DOHH2 (cell line): ENCODE data around the gene C20orf202.

ENCODE experiments used
- H3F3A ChIP-seq: fragments of 200-600 bp; sonication (generic), shearing (Covaris generic); 2 replicates; pipeline ENCODE4 v1.6.0; 2016; ENCODE audit warnings: antibody characterized with exemption, mild to moderate bottlenecking; ENCODE audit not compliant: control insufficient read depth, insufficient read depth
- H3K27ac ChIP-seq: fragments of 200-600 bp; sonication (generic); 2 replicates; pipeline ENCODE4 v1.5.1; 2014; ENCODE audit warnings: low read depth, mild to moderate bottlenecking, low read length, moderate library complexity
- H3K27me3 ChIP-seq: fragments of 200-600 bp; sonication (generic); 2 replicates; pipeline ENCODE4 v1.6.1; 2014; ENCODE audit warnings: mild to moderate bottlenecking, low read length, mixed read lengths; ENCODE audit not compliant: control insufficient read depth
- H3K36me3 ChIP-seq: fragments of 200-600 bp; sonication (generic); 2 replicates; pipeline ENCODE4 v1.6.1; 2014; ENCODE audit warnings: mild to moderate bottlenecking, low read length, moderate library complexity, mixed read lengths; ENCODE audit not compliant: control insufficient read depth
- H3K4me1 ChIP-seq: fragments of 200-600 bp; sonication (generic); 2 replicates; pipeline ENCODE4 v1.6.1; 2014; ENCODE audit warnings: mild to moderate bottlenecking, low read length, mixed read lengths; ENCODE audit not compliant: control insufficient read depth
- H3K4me2 ChIP-seq: fragments of 200-600 bp; sonication (generic); 2 replicates; pipeline ENCODE4 v1.6.0; 2014; ENCODE audit warnings: mild to moderate bottlenecking, low read length, moderate library complexity
- H3K4me3 ChIP-seq: fragments of 200-600 bp; sonication (generic); 2 replicates; pipeline ENCODE4 v1.5.1; 2014; ENCODE audit warnings: mild to moderate bottlenecking, low read length, mixed read lengths
- H3K79me2 ChIP-seq: fragments of 200-600 bp; sonication (generic); 2 replicates; pipeline ENCODE4 v1.6.1; 2014; ENCODE audit warnings: mild to moderate bottlenecking, low read length, mixed read lengths; ENCODE audit not compliant: control insufficient read depth
- H3K9me2 ChIP-seq: fragments of 200-600 bp; sonication (generic); replicated peaks from 2 replicates; pipeline ENCODE4 v1.6.1; 2014; ENCODE audit warnings: mild to moderate bottlenecking, low read length, mixed read lengths; ENCODE audit not compliant: control insufficient read depth
- H3K9me3 ChIP-seq: fragments of 200-600 bp; sonication (generic); 2 replicates; pipeline ENCODE4 v1.6.1; 2014; ENCODE audit warnings: antibody characterized with exemption, low read length, mixed read lengths; ENCODE audit not compliant: control insufficient read depth, insufficient read depth
- H4K20me1 ChIP-seq: fragments of 200-600 bp; sonication (generic); 2 replicates; pipeline ENCODE4 v1.6.0; 2014; ENCODE audit warnings: low read depth, mild to moderate bottlenecking, antibody characterized with exemption, low read length, moderate library complexity; ENCODE audit not compliant: control insufficient read depth, insufficient read depth
- CTCF ChIP-seq: fragments of 200-600 bp; sonication (generic); IDR thresholded peaks from one replicate; pipeline ENCODE4 v1.5.1; 2014; ENCODE audit warnings: antibody characterized with exemption, mild to moderate bottlenecking, low read depth, low read length; ENCODE audit not compliant: poor library complexity, severe bottlenecking
- EZH2phosphoT487 ChIP-seq: fragments of 200-600 bp; sonication (generic); IDR thresholded peaks from 2 replicates; pipeline ENCODE4 v1.6.1; 2017; ENCODE audit warnings: borderline replicate concordance, mild to moderate bottlenecking, antibody characterized with exemption, low read length, moderate library complexity, mixed read lengths

The C20orf202 gene

GRCh38 chr20:1202762-1203504 is at the start of gene C20orf202:
TSS of gene C20orf202 (plus strand) at chr20:1203454. CDS start at chr20:1203586, 132 bp downstream.
- TF ChIP-seq CTCF (no peak), EZH2phosphoT487 (no peak)
- no peaks in the 10 kb centered on the region for H3K79me2 ChIP-seq
- H3K9me3 ChIP-seq, result no peaks in the 10 kb centered on the region

DNA sequence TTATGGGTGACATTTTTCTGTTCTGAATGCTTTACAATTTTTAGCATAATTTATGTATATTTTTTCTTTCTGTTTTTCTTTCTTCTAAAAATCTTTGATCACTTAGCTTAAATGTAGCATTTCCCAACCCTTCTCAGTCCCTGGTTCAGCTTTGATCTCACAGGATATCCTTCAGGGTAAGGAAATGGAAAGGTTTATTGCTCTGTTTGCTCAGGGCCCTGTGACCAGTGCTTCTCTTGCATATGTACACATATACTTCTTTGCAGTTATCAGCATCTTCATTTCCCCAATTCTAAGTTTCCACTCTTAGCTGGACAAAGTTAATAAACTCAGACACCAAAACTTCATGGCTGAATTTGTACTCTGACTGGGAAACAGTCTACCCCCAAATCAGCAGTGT is 49.0 kb upstream of the C20orf202 start:
- peaks cover 30% of the 10 kb centered on the region for H3K36me3 ChIP-seq
- no peaks in the 10 kb centered on the region for H3K79me2 ChIP-seq
- H4K20me1 ChIP-seq, result no peaks in the 10 kb centered on the region
- H3K9me2 ChIP-seq, result no peaks in the 10 kb centered on the region
- no peaks in the 10 kb centered on the region for H3K4me1 ChIP-seq
- no peaks in the 10 kb centered on the region for H3F3A ChIP-seq
- H3K27ac ChIP-seq, result no peak overlapping the region
- H3K9me3 ChIP-seq, result no peaks in the 10 kb centered on the region
- no peak overlapping the region for H3K4me3 ChIP-seq
- no peaks in the 10 kb centered on the region for H3K27me3 ChIP-seq
- H3K4me2 ChIP-seq, result no peak overlapping the region
- no peak for TF ChIP-seq CTCF

More at GRCh38 chr20:1202762-1203504, at the start of gene C20orf202:
- Histone ChIP-seq H3K9me2 (no peaks in the 10 kb centered on the region), H3K4me1 (no peaks in the 10 kb centered on the region), H3K4me3 (no peak within 1 kb of the TSS), H4K20me1 (no peaks in the 10 kb centered on the region; the same call in 1 of the 2 replicates), H3K4me2 (no peak within 1 kb of the TSS), H3F3A (no peaks in the 10 kb centered on the region), H3K27me3 (peaks cover 25% of the 10 kb centered on the region), H3K36me3 (no peaks in the 10 kb centered on the region), H3K27ac (no peak within 1 kb of the TSS)

- Histone ChIP-seq H3K9me2 (no peaks in the 10 kb centered on the region), H4K20me1 (no peaks in the 10 kb centered on the region), H3K4me2 (no peak overlapping the region), H3K4me1 (no peaks in the 10 kb centered on the region), H3F3A (no peaks in the 10 kb centered on the region), H3K36me3 (peaks cover 28% of the 10 kb centered on the region), H3K9me3 (no peaks in the 10 kb centered on the region), H3K27me3 (no peaks in the 10 kb centered on the region), H3K79me2 (no peaks in the 10 kb centered on the region), H3K4me3 (no peak overlapping the region), H3K27ac (no peak overlapping the region)
- TF ChIP-seq CTCF (no peak), EZH2phosphoT487 (no peak)
Measured at GRCh38 chr20:1154691-1155090, 48.6 kb upstream of the C20orf202 start.
